Brain microvascular endothelial cell (primary cell): ENCODE results near the gene CDON.

Experiments used
- DNase-seq: peaks from one replicate; pipeline ENCODE4 v3.0.0-alpha.2; 2020
- H3K27ac ChIP-seq: fragments of 250-450 bp; sonication (Bioruptor Pico); 2 replicates; pipeline ENCODE4 v1.5.1; 2020; ENCODE audit warnings: mild to moderate bottlenecking, moderate library complexity
- H3K27me3 ChIP-seq: fragments of 250-450 bp; sonication (Bioruptor Pico); replicated peaks from 2 replicates; pipeline ENCODE4 v1.5.1; 2020; ENCODE audit warnings: mild to moderate bottlenecking
- H3K36me3 ChIP-seq: fragments of 250-450 bp; sonication (Bioruptor Pico); replicated peaks from 2 replicates; pipeline ENCODE4 v1.5.1; 2020; ENCODE audit warnings: mild to moderate bottlenecking
- H3K4me3 ChIP-seq: 2 replicates; pipeline ENCODE4 v1.5.1; 2011; ENCODE audit warnings: low read depth, mild to moderate bottlenecking, control low read depth, low read length, moderate library complexity
- CTCF ChIP-seq: IDR thresholded peaks from 2 replicates; pipeline ENCODE4 v1.5.1; 2011; ENCODE audit warnings: low read depth, mild to moderate bottlenecking, moderate library complexity, low read length, control low read depth, inconsistent platforms; ENCODE audit errors: missing control alignments
- in situ Hi-C: cut with HindIII; loops from 2 replicates; pipeline ENCODE4 v1.10.0; 2017; ENCODE audit warnings: low sequenced_read_pairs, low pct_ligation_motif_present

The CDON gene

GRCh38 chr11:125951731-125952130, 110.9 kb downstream of the CDON start:
- TF ChIP-seq CTCF, result no peak
- Histone ChIP-seq H3K27ac (no peak overlapping the region), H3K4me3 (no peak overlapping the region), H3K27me3 (no peaks in the 10 kb centered on the region), H3K36me3 (no peaks in the 10 kb centered on the region)
- no peak for DNase-seq
- in situ Hi-C loops, result no loop called here

- Histone ChIP-seq H3K27ac (no peak overlapping the region), H3K27me3 (no peaks in the 10 kb centered on the region), H3K36me3 (no peaks in the 10 kb centered on the region), H3K4me3 (no peak overlapping the region)
- no peak for DNase-seq
- TF ChIP-seq CTCF, result no peak
- in situ Hi-C loops, result no loop called here
Observed at GRCh38 chr11:125950696-125951651, 111.7 kb downstream of the CDON start.

- Histone ChIP-seq H3K36me3 (no peaks in the 10 kb centered on the region), H3K4me3 (no peak overlapping the region), H3K27ac (no peak overlapping the region), H3K27me3 (no peaks in the 10 kb centered on the region)
- in situ Hi-C loops, result no loop called here
- TF ChIP-seq CTCF, result no peak
- no peak for DNase-seq
Observed at GRCh38 chr11:125950178-125950490, 112.5 kb downstream of the CDON start.

GRCh38 chr11:125949271-125950177, 113.1 kb downstream of the CDON start:
- Histone ChIP-seq H3K36me3 (no peaks in the 10 kb centered on the region), H3K4me3 (no peak overlapping the region), H3K27me3 (no peaks in the 10 kb centered on the region), H3K27ac (no peak overlapping the region)
- no peak for DNase-seq
- in situ Hi-C loops, result loop anchor here (25.0 kb wide), 1 partner anchor 238 kb away; no protein-coding TSS in a partner anchor
- no peak for TF ChIP-seq CTCF

- no peak for TF ChIP-seq CTCF
- in situ Hi-C loops, result loop anchor here (25.0 kb wide), 1 partner anchor 239 kb away; no protein-coding TSS in a partner anchor
- Histone ChIP-seq H3K36me3 (no peaks in the 10 kb centered on the region), H3K27me3 (no peaks in the 10 kb centered on the region), H3K27ac (no peak overlapping the region), H3K4me3 (no peak overlapping the region)
- no peak for DNase-seq
Observed at GRCh38 chr11:125948278-125949051, 114.2 kb downstream of the CDON start.
